Keratinocyte (primary cell): ENCODE measurements around the gene TXNDC5.

Experiments
- CTCF ChIP-seq, 3 experiments: IDR thresholded peaks in 1 of 3; conservative IDR thresholded peaks in 1 of 3; optimal IDR thresholded peaks in 1 of 3; 2 replicates in 2 of 3; 3 replicates in 1 of 3; pipeline versions ENCODE3 to v1.5.1; 2011; ENCODE audit warnings: low read length in 3 of 3, mild to moderate bottlenecking in 3 of 3, moderate library complexity in 2 of 3, control low read depth in 1 of 3, inconsistent platforms in 1 of 3; ENCODE audit not compliant: insufficient read depth in 2 of 3; ENCODE audit errors: extremely low read depth in 1 of 3
- EZH2 ChIP-seq: IDR thresholded peaks from one replicate; pipeline ENCODE4 v1.6.1; 2012; ENCODE audit warnings: inconsistent platforms, mild to moderate bottlenecking, low read length, moderate library complexity

- TF ChIP-seq CTCF (optimal IDR thresholded peaks at IDR 0.05 in 1 of 3, IDR thresholded peaks at IDR 0.05 in 1 of 3, conservative IDR thresholded peaks at IDR 0.05 in 1 of 3; ENCODE audit: extremely low read depth in 1 of 3, insufficient read depth in 2 of 3, low read length in 3 of 3), result no peak
- no peak for TF ChIP-seq EZH2
Observed at GRCh38 chr6:7865781-7866180, 44.8 kb downstream of the TXNDC5 start.
